Measurements from ENCODE around the gene FSD1L.

Gene FSD1L

GRCh38 chr9:105447814-105448812 lies at the start of gene FSD1L:
FSD1L (plus strand) TSS chr9:105448034; CDS start chr9:105448221, 187 bp downstream.
- H3K27ac ChIP-seq: peak within 1 kb of the TSS; percentile 50
- DNase-seq (ENCODE audit: low read depth, low spot score): peak; percentile 58

DNA sequence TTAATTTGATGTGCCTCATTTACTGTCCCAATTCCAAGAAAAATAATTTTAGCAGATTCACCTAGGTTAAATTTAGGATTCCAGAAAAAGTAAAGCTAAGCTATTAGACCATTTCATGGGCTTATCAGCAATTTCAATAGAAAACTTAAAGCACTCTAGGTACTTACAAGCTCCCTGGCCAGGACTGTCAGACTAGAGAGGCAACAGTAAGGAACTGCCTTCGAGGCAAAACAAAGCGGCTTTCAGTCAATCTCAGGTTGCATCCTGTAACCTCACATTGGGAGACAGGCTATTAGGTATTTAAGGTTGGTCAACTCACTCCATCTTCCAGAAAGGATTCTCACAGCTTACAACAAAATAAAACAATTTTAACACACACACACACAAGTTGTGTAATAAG lies 48.7 kb upstream of the FSD1L start:
- no peak for DNase-seq (ENCODE audit: low read depth, low spot score)
- no peak overlapping the region for H3K27ac ChIP-seq

DNA sequence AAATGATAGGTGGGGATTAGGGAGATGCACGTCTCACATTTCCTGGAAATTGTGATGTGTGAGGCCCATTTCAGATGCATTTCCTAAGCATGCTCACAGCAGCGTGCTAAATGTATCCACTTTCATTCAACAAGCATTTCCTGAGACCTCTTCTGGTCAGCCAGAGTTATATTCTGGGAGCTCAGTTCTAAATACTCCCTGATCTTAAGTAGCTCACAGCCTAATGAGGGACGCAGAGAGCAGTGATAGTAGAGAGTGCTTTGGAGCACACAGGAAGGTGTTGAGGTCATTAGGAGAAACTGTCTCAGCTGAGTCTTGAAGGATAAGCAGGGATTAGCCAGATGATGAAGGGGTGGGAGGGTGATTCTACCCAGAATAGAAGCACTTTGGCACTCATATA lies 46.2 kb upstream of the FSD1L start:
- no peak for DNase-seq (ENCODE audit: low read depth, low spot score)
- H3K27ac ChIP-seq: no peak overlapping the region

GRCh38 chr9:105403552-105404248 lies 44.1 kb upstream of the FSD1L start:
- no peak overlapping the region for H3K27ac ChIP-seq
- DNase-seq (ENCODE audit: low read depth, low spot score): no peak

DNA sequence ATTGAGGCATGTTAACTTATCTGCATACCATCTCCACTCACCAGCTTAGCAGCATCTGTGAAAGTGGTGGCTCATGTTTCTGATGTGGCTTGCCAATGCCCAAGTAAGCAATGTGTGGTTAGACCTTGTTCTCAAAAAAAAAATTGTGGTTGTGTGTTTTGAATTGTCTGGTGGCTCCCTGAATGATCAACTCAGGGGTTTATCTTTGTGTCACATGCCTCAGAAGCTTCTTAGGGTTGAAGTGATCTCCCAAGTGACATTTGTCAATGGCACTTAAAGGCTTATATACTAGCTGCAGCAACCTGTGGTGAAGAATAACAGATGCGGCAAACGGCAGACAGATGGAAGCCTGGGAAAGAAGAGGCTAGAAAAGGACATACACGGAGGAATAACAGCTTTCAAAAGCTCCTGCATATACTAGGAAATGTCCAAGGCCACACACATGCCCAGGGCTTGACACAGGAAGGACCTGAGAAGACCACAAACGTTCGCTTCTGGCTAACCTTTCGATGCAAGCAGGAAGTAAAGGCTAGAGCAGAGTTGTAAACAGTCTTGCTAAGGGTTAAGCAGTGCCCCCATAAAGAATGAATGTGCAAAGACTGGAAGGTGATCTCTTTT lies 42.2 kb upstream of the FSD1L start:
- no peak for DNase-seq (ENCODE audit: low read depth, low spot score)
- no peak overlapping the region for H3K27ac ChIP-seq

DNA sequence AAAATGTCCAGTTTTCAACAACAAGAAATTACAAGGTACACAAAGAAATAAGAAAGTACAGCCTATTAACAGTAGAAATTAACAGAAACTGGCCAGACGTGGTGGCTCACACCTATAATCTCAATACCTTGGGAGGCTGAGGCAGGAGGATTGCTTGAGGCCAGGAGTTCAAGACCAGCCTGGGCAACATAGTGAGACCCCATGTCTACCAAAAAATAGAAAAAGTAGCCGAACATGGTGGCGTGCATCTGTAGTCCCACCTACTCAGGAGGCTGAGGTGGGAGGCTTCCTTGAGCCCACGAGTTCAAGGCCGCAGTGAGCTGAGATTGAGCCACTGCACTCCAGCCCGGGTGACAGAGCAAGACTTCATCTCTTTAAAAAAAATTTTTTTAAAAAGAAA lies 41.5 kb upstream of the FSD1L start:
- no peak for DNase-seq (ENCODE audit: low read depth, low spot score)
- H3K27ac ChIP-seq: no peak overlapping the region

- DNase-seq (ENCODE audit: low read depth, low spot score): no peak
- H3K27ac ChIP-seq: no peak overlapping the region
These were observed 34.3 kb upstream of the FSD1L start for GRCh38 chr9:105413525-105413924.

DNA sequence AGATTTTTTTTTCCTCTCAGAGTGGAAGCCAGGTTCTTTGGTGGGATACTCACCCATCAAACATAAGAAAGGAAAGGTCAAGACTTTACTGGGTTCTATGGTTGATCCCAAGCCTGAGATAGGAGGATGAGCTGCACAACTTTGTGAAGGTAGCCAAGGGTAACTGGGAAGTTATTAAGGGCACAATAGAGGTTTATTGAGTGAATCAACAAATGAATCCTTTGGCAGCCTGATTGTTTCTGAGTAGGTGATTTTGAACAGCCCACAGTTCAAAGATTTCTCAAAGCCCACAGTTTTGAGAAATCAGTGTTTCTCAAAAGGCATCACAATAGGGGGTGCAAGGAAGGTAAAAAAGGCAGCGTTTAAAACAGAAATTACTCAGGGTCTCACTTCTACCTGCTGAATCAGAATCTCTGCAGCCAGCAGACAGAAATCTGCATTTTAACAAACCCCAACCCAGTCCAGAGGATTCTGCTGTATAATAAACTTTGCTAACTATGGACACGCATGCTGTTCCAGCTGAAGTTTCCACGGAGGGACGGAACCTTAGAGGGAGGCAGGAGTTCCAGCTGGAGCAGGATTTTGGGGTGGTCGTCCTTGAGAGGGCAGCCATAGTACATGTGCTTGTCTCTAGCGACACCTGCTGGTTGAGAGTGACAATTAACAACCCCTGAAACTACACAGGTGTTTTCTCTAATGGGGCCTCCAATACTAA lies 32.7 kb upstream of the FSD1L start:
- no peak for DNase-seq (ENCODE audit: low read depth, low spot score)
- no peak overlapping the region for H3K27ac ChIP-seq

GRCh38 chr9:105415662-105415980 lies 32.2 kb upstream of the FSD1L start:
- H3K27ac ChIP-seq: no peak overlapping the region
- no peak for DNase-seq (ENCODE audit: low read depth, low spot score)

DNA sequence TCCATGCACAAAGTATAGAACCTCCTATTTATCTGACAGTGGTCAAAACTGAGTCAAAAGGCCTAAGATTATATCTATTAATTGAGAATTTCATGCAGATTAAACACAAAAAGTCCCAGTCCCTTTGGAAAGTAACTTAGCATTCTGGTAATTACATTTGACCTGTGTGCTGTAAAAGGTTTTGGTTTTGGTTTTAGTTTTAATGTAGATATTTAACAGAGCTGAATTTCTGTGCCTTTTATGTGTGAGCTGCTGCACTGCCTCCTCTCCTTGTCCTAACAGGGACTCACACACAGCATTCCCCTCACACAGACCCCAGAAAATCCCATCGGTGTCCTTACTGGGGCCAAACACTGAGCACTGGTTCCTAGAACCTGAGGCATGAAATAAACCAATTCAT lies 31.0 kb upstream of the FSD1L start:
- DNase-seq (ENCODE audit: low read depth, low spot score): no peak
- no peak overlapping the region for H3K27ac ChIP-seq

DNA sequence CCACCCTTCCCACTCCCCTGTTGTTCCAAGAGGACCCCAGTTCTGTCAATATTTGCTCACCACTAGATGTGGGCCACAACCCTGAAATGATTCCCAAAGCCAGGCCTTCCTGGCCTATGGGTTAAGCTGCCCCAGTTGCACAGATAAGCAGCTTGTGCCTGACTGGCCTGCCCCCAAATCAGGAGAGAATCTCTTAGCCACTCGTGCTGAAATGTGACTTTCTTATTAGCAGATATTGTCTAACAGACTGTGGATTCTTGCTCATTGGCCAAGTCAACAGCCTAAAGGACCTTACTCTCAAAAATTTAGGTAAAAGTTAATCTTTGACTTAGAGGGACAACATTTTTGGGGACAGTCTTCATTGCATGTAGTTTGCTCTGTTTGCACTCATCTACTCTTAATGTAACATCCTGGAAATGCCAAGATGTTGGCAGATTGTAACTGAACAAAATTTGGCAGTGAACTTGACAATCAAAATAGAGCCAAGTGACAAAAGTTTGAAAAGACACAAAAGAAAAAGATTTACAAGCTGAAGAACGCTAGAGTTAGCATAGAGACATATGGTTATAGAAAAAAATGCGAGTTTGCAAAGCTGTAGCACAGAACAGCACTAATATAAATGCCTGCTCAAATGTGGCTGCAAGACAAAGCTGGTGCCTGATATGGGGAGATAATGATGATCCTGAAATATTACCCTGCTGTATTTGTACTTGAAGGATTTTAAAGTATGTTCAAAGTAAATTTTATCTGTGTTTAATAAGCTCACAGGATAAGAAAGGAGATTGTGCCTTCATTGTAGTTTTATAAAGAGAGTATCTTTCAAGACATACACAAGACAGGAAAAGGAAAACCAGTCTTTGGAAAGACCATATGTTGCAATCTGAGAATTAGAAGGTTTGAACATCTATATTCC lies 29.0 kb upstream of the FSD1L start:
- no peak for DNase-seq (ENCODE audit: low read depth, low spot score)

GRCh38 chr9:105419816-105420597 lies 27.8 kb upstream of the FSD1L start:
- no peak for DNase-seq (ENCODE audit: low read depth, low spot score)
- no peak overlapping the region for H3K27ac ChIP-seq

More for the DNA sequence above, 29.0 kb upstream of the FSD1L start:
- H3K27ac ChIP-seq: no peak overlapping the region

- DNase-seq (ENCODE audit: low read depth, low spot score): no peak
- no peak overlapping the region for H3K27ac ChIP-seq
These were observed 26.7 kb upstream of the FSD1L start for GRCh38 chr9:105421154-105421553.

DNA sequence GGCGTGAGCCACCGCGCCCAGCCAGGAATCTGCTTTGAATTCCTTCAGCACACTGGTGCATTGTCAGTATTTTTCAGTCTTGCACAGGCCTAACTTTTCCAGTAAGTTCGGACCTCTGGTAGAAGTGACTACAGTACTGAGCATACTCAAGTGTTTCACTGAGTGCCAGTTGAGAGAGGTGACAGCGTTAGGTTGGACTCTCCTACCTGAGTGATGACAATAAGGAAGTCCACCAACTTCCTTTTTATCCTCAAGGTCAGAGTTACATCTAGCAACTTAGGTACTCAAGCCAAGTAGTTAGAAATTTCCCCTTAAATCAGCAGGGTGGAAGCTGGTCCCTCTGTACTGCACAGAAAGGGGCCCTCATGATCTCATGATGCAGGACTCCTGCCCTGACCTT lies 26.0 kb upstream of the FSD1L start:
- no peak for DNase-seq (ENCODE audit: low read depth, low spot score)
- H3K27ac ChIP-seq: no peak overlapping the region

DNA sequence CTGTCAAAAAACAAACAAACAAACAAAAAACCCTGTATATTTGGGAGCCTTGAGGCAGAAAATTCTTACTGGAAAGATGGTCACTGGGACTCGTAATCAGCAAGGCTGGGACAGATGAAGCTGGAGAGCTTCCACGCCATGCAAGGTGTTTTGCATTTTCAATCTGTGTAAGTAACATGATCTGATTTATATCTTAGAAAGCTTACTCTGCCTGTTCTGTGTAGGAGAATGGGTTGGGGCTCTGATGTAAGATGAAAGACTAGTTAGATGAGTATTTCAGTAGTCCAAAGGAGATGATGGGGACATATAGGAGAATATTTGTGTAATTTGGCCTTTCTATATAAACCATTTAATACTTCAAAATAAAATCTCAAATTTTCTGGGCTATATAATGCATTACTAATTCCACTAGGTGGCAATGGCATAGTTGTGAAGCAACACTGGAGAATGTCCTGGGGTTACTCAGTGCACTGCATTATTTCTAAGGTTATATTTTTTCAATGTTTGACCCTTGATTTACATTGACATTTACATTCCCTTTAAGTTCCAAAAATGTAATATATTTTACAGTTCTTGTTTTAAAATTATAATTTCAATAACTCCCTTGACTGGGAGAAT lies 21.9 kb upstream of the FSD1L start:
- H3K27ac ChIP-seq: no peak overlapping the region
- no peak for DNase-seq (ENCODE audit: low read depth, low spot score)

DNA sequence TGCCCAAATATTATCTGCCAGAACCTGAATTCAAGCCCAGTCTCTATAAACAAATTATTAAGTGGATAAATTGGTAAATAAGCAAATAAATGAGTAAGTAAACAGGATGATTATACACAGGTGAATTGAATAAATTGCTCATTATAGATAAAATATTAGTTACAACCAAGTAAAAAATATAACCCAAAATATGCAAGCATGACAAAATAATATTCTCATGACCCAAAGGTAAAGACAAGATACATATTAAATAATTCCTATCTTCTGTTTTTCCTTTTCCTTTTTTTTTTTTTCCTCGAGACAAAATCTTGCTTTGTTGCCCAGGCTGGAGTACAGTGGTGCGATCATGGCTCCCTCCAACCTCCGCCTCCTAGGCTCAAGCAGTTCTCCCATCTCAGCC lies 21.2 kb upstream of the FSD1L start:
- H3K27ac ChIP-seq: no peak overlapping the region
- no peak for DNase-seq (ENCODE audit: low read depth, low spot score)

DNA sequence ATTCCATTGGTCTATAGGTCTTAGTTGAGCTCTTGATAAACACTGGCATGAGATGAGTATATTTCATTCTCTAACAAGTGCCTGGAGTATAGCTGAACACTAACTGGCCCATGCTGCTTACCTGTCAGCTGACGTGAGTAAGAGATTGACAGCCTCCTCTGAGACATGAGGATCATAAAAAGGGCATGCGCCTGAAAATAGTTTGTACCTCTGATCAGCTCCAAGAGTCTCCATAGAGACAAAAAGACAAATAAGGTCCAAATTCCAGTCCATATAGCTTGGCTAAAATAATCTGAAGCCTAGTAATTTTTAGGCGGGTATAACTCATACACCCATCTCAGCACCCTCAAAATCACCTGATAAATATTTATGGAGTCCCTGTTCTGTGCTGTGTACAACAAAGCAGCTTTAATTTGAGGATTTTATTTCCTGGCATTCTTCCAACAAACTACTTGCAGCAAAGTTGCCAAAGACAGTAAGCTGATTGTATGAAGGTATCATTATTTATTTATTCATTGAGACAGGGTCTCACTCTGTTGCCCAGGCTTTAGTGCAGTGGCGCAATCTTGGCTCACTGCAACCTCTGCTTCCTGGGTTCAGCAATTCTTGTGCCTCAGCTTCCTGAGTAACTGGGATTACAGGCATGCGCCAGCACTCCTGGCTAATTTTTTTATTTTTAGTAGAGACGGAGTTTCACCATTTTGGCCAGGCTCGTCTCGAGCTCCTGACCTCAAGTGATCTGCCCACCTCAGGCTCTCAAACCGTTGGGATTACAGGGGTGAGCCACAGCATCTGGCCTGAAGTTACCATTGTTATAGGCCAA lies 16.2 kb upstream of the FSD1L start:
- no peak for DNase-seq (ENCODE audit: low read depth, low spot score)

More for the DNA sequence above, 16.2 kb upstream of the FSD1L start:
- no peak overlapping the region for H3K27ac ChIP-seq
